ENCODE measurements around the gene GNA12.

GRCh38 chr7:2680256-2680655, 163.9 kb downstream of the GNA12 start:
- TF ChIP-seq POLR2A (IDR thresholded peaks at IDR 0.05; ENCODE audit: low read depth, low read length) (no peak), POLR2AphosphoS5 (IDR thresholded peaks at IDR 0.05; ENCODE audit: low read depth, low read length) (no peak), TAF1 (IDR thresholded peaks at IDR 0.05; ENCODE audit: low read depth, low read length) (no peak), POU2F2 (IDR thresholded peaks at IDR 0.05; ENCODE audit: low read depth, low read length) (no peak), SPI1 (IDR thresholded peaks at IDR 0.05; ENCODE audit: low read depth, low read length) (no peak)

Data from GM12891 (cell line).